ENCODE results near the gene ABCG1. TPM values are rescaled to one million over a fixed set of nuclear protein-coding genes. Genes with fewer than 3 reads are reported as not detected.

The ABCG1 gene
- total RNA-seq, 1 experiment from 2014 or later: not detected

- Mint-ChIP-seq H3K27ac (ENCODE audit: unreplicated experiment) (no peak overlapping the region), H3K9me3 (ENCODE audit: unreplicated experiment) (no peaks in the 10 kb centered on the region), H3K36me3 (ENCODE audit: insufficient read depth, unreplicated experiment) (no peaks in the 10 kb centered on the region), H3K4me1 (ENCODE audit: low read depth, unreplicated experiment) (no peaks in the 10 kb centered on the region), H3K4me3 (ENCODE audit: unreplicated experiment) (no peak overlapping the region), H3K27me3 (ENCODE audit: insufficient read depth, unreplicated experiment) (peaks cover 7% of the 10 kb centered on the region)
- Histone ChIP-seq H3K4me3 (ENCODE audit: low read depth, low read length) (no peak overlapping the region), H3K9me3 (no peaks in the 10 kb centered on the region), H3K27me3 (replicated peaks; ENCODE audit: control insufficient read depth, insufficient read depth, low read length) (no peaks in the 10 kb centered on the region), H3K36me3 (ENCODE audit: control insufficient read depth, insufficient read depth, low read length) (no peaks in the 10 kb centered on the region), H3K4me1 (peaks cover 6% of the 10 kb centered on the region)
- CTCF ChIA-PET: no interaction called here
- no peak for TF ChIP-seq CTCF (IDR thresholded peaks at IDR 0.05; ENCODE audit: insufficient read depth in 1 of 2, low read depth in 1 of 2, low read length in 1 of 2, severe bottlenecking in 1 of 2, unreplicated experiment in 1 of 2)
- POLR2A ChIA-PET: no interaction called here
- intact Hi-C loops (cut with micrococcal nuclease; ENCODE audit: unreplicated experiment): no loop called here
- no TSS peak for BruUV-seq (replicated peaks)
- no peak for DNase-seq
These were observed 63.8 kb downstream of the ABCG1 start for GRCh38 chr21:42282715-42283114.

- POLR2A ChIA-PET: no interaction called here
These were observed 66.8 kb downstream of the ABCG1 start for GRCh38 chr21:42285569-42286245.

GRCh38 chr21:42286416-42286815 is 67.5 kb downstream of the ABCG1 start:
- no peaks in the 10 kb centered on the region for H3K27me3 ChIP-seq (replicated peaks; ENCODE audit: control insufficient read depth, insufficient read depth, low read length)
- no peak for TF ChIP-seq CTCF (IDR thresholded peaks at IDR 0.05; ENCODE audit: insufficient read depth in 1 of 2, low read depth in 1 of 2, low read length in 1 of 2, severe bottlenecking in 1 of 2, unreplicated experiment in 1 of 2)
- no peak for DNase-seq
- H3K36me3 Mint-ChIP-seq (ENCODE audit: insufficient read depth, unreplicated experiment): no peaks in the 10 kb centered on the region
- BruUV-seq (replicated peaks): no TSS peak
- ChIA-PET POLR2A (no interaction called here), CTCF (interaction anchor here (1.0 kb wide), 1 partner anchor 12 kb away, joined by 3 read pairs; no protein-coding TSS in a partner anchor)
- H3K4me3 Mint-ChIP-seq (ENCODE audit: unreplicated experiment): no peak overlapping the region
- no peaks in the 10 kb centered on the region for H3K9me3 ChIP-seq
- no peak overlapping the region for H3K27ac Mint-ChIP-seq (ENCODE audit: unreplicated experiment)
- intact Hi-C loops (cut with micrococcal nuclease; ENCODE audit: unreplicated experiment): loop anchor here (5.0 kb wide), 1 partner anchor 326 kb away; no protein-coding TSS in a partner anchor
- no peak overlapping the region for H3K4me3 ChIP-seq (ENCODE audit: low read depth, low read length)
- no peaks in the 10 kb centered on the region for H3K36me3 ChIP-seq (ENCODE audit: control insufficient read depth, insufficient read depth, low read length)
- no peaks in the 10 kb centered on the region for H3K4me1 Mint-ChIP-seq (ENCODE audit: low read depth, unreplicated experiment)
- peaks cover 10% of the 10 kb centered on the region for H3K9me3 Mint-ChIP-seq (ENCODE audit: unreplicated experiment)
- peaks cover 10% of the 10 kb centered on the region for H3K27me3 Mint-ChIP-seq (ENCODE audit: insufficient read depth, unreplicated experiment)
- H3K4me1 ChIP-seq: no peaks in the 10 kb centered on the region

More at GRCh38 chr21:42285569-42286245, 66.8 kb downstream of the ABCG1 start:
- no peaks in the 10 kb centered on the region for H3K36me3 ChIP-seq (ENCODE audit: control insufficient read depth, insufficient read depth, low read length)
- no peaks in the 10 kb centered on the region for H3K4me1 ChIP-seq
- CTCF ChIA-PET: interaction anchor here (1.0 kb wide), 1 partner anchor 11 kb away, joined by 3 read pairs; no protein-coding TSS in a partner anchor
- TF ChIP-seq CTCF (IDR thresholded peaks at IDR 0.05; ENCODE audit: insufficient read depth in 1 of 2, low read depth in 1 of 2, low read length in 1 of 2, severe bottlenecking in 1 of 2, unreplicated experiment in 1 of 2): no peak
- H3K36me3 Mint-ChIP-seq (ENCODE audit: insufficient read depth, unreplicated experiment): no peaks in the 10 kb centered on the region
- no peaks in the 10 kb centered on the region for H3K4me1 Mint-ChIP-seq (ENCODE audit: low read depth, unreplicated experiment)
- H3K9me3 Mint-ChIP-seq (ENCODE audit: unreplicated experiment): peaks cover 10% of the 10 kb centered on the region
- peaks cover 10% of the 10 kb centered on the region for H3K27me3 Mint-ChIP-seq (ENCODE audit: insufficient read depth, unreplicated experiment)
- no peak for DNase-seq
- no peak overlapping the region for H3K4me3 Mint-ChIP-seq (ENCODE audit: unreplicated experiment)
- no TSS peak for BruUV-seq (replicated peaks)
- H3K27me3 ChIP-seq (replicated peaks; ENCODE audit: control insufficient read depth, insufficient read depth, low read length): no peaks in the 10 kb centered on the region
- intact Hi-C loops (cut with micrococcal nuclease; ENCODE audit: unreplicated experiment): loop anchor here (5.0 kb wide), 1 partner anchor 327 kb away; no protein-coding TSS in a partner anchor
- no peak overlapping the region for H3K27ac Mint-ChIP-seq (ENCODE audit: unreplicated experiment)
- H3K9me3 ChIP-seq: no peaks in the 10 kb centered on the region
- H3K4me3 ChIP-seq (ENCODE audit: low read depth, low read length): no peak overlapping the region

Data from Caco-2 (cell line).